Right lobe of liver (tissue), 6 donors: ENCODE data around the gene RNPEPL1. TPM values are rescaled to one million over a fixed set of nuclear protein-coding genes. Genes with fewer than 3 reads are reported as not detected.

ENCODE experiments used
- ATAC-seq, 4 donors: fragments of 200-7000 bp; cut with Tn5 transposase; one replicate each; pipeline ENCODE4 v1.9.1; 2020; ENCODE audit warnings: mild to moderate bottlenecking in 4 of 4, moderate library complexity in 4 of 4
- DNase-seq, 3 donors: peaks; one replicate each; pipeline ENCODE4 v3.0.0-alpha.2; 2020
- H3K27ac ChIP-seq, 3 donors: fragments of 200-600 bp; one replicate each; pipeline ENCODE4 v1.8.0; 2022
- H3K27me3 ChIP-seq, 2 donors: fragments of 200-600 bp; one replicate each; pipeline ENCODE4 v1.8.0; 2022
- H3K36me3 ChIP-seq, 4 donors: fragments of 200-600 bp; sonication (generic) in 1 of 4; one replicate each; pipeline versions ENCODE4 v1.5.1 to v1.8.0; 2017 to 2022; ENCODE audit warnings: control low read depth in 1 of 4
- H3K4me1 ChIP-seq, 4 donors: fragments of 200-600 bp; sonication (generic) in 1 of 4; one replicate each; pipeline versions ENCODE4 v1.5.1 to v1.8.0; 2017 to 2022; ENCODE audit warnings: control low read depth in 1 of 4
- H3K4me3 ChIP-seq, 3 donors: fragments of 200-600 bp; one replicate each; pipeline ENCODE4 v1.8.0; 2022
- H3K9me3 ChIP-seq, 4 donors: fragments of 200-600 bp; sonication (generic) in 1 of 4; one replicate each; pipeline versions ENCODE4 v1.5.1 to v1.8.0; 2017 to 2022; ENCODE audit warnings: control low read depth in 1 of 4
- POLR2A ChIP-seq: fragments of 450-650 bp; IDR thresholded peaks from one replicate; pipeline ENCODE4 v1.6.1; 2017; ENCODE audit warnings: antibody characterized with exemption, mild to moderate bottlenecking
- WGBS: methylation state at CpG from one replicate; pipeline ENCODE4 v1.1.6; 2018; ENCODE audit warnings: low coverage, low lambda C conversion rate; ENCODE audit not compliant: insufficient coverage; ENCODE audit errors: missing lambda C conversion rate; 5-methylcytosine and 5-hydroxymethylcytosine counted together
- intact Hi-C, 2 donors: fragments of 100-400 bp; cut with DNase I; formaldehyde crosslinking; loops; one replicate each; pipeline versions ENCODE4 v1.11.2 to v1.14.1; 2022
- total RNA-seq, 6 experiments: library from RNA; depleted of rRNA in 2 of 6; stranded (reverse); fragments of >200 nt in 2 of 6; fragmentation: NEBNext Ultra II Directional in 3 of 6; extraction: Animal tissue kit (Norgen Biotek cat#: 25700) in 3 of 6; gene quantifications; one replicate each; pipeline versions ENCODE4 v1.1.0 to v1.2.4, GENCODE V29; 2016 to 2023
- TF ChIP-seq, protein P1 (sequence below), 4 donors: fragments of 200-600 bp in 3 of 4; fragments of 450-650 bp in 1 of 4; IDR thresholded peaks; one replicate each; pipeline versions ENCODE4 v1.5.1 to v1.8.0; 2016 to 2022; ENCODE audit warnings: antibody characterized with exemption in 4 of 4, mild to moderate bottlenecking in 2 of 4
- donor health status: DM: no; HTN: yes; CAD: no.
- donor health status: DM: no; HTN: no; CAD: no.
- donor health status: DM: no; HTN: no; CAD: no.
- donor health status: DM: no; HTN: yes; CAD: no.
- donor health status: DM: no; HTN: yes; CAD: no.

RNPEPL1 gene
- total RNA-seq, 6 experiments from 2014 or later: 24.7 to 105 (median 31.0) TPM

DNA sequence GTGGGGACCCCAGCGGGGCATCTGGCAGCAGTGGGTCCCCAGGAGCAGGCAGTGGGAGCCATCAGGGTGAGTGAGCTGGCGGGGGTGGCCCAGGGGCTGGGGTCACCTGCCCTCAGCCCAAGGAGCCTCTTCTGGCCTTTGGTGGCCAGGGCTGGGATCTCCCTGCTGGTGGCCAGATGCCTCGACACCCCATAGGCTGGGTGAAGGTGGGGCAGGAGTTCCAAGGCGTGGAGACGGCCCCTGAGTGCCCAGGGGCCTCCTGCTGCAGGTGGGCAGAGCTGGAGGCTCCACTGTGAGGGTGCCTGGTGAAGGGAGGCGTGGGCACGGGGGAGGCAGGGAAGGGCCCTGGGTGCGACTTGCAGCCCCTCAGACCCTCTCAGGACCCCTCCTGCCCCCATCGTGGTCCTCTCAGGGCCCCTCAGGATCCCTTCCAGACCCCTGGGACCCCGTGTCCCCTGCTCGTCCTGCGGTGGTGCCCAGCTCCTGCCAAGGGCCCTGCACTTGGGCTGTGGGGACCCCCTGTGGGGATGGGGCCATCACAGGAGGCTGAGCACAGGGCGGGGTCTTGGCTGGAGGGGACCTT, 52.0 kb downstream of the RNPEPL1 start:
- Histone ChIP-seq H3K27me3 (no peaks in the 10 kb centered on the region), H3K9me3 (no peaks in the 10 kb centered on the region), H3K27ac (no peak overlapping the region), H3K36me3 (no peaks in the 10 kb centered on the region), H3K4me3 (no peak overlapping the region), H3K4me1 (no peaks in the 10 kb centered on the region)
- intact Hi-C loops: no loop called here
- ATAC-seq: peak in 1 of 4 donors; percentile 5
- TF ChIP-seq, protein P1, sequence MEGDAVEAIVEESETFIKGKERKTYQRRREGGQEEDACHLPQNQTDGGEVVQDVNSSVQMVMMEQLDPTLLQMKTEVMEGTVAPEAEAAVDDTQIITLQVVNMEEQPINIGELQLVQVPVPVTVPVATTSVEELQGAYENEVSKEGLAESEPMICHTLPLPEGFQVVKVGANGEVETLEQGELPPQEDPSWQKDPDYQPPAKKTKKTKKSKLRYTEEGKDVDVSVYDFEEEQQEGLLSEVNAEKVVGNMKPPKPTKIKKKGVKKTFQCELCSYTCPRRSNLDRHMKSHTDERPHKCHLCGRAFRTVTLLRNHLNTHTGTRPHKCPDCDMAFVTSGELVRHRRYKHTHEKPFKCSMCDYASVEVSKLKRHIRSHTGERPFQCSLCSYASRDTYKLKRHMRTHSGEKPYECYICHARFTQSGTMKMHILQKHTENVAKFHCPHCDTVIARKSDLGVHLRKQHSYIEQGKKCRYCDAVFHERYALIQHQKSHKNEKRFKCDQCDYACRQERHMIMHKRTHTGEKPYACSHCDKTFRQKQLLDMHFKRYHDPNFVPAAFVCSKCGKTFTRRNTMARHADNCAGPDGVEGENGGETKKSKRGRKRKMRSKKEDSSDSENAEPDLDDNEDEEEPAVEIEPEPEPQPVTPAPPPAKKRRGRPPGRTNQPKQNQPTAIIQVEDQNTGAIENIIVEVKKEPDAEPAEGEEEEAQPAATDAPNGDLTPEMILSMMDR (IDR thresholded peaks at IDR 0.05): no peak
- no peak for TF ChIP-seq POLR2A
- WGBS: no CpG with 5 or more reads among the region's 13 CpGs
- DNase-seq: peak; percentile 15 to 43 (median 38)

DNA sequence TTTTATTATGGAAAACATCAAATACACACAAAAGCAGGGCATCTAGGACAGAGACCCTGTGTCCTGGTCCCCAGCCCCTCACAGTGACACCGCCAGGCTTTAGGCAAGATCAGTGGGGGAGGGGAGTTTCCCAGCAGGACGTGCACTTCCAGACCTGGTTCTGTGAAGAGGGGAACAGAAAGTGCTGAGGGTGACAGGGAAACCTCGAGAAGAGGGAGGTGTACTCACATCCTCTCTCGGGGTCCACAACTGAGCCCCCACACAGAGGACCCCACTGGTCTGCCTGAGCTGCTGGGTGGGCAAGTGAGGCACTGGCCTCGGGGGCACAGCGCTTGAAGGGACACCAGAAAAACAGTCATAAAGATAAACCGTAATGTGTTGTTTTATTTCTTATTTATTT, 52.6 kb downstream of the RNPEPL1 start:
- no peaks in the 10 kb centered on the region for H3K9me3 ChIP-seq
- TF ChIP-seq, protein P1 (IDR thresholded peaks at IDR 0.05): no peak
- no peak for TF ChIP-seq POLR2A
- H3K36me3 ChIP-seq: no peaks in the 10 kb centered on the region
- H3K4me3 ChIP-seq: no peak overlapping the region
- no peak overlapping the region for H3K27ac ChIP-seq
- 64% methylated on average over 7 of the region's 7 CpGs for WGBS
- DNase-seq (peak in 1 of 3 donors; percentile 21), ATAC-seq (no peak)
- no peaks in the 10 kb centered on the region for H3K27me3 ChIP-seq
- H3K4me1 ChIP-seq: no peaks in the 10 kb centered on the region
- intact Hi-C loops: no loop called here

DNA sequence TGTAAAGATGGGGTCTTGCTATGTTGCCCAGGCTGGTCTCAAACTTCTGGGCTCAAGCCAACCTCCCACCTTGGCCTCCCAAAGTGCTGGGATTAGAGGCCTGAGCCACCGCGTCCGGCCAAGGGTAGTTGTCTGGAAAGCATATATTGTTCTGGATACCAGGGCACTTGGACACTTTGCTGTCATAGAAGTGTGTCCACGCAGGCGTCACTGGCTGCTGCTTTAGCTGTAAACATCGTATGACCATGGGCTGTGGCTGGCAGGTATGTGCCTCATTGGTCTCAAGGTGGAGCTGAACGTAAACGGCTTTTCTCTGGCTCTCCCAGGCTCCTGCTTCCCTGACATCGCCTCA, 53.8 kb downstream of the RNPEPL1 start:
- H3K27ac ChIP-seq: no peak overlapping the region
- 73% methylated on average over 8 of the region's 9 CpGs for WGBS
- no peaks in the 10 kb centered on the region for H3K36me3 ChIP-seq
- no peak for TF ChIP-seq POLR2A
- TF ChIP-seq, protein P1 (IDR thresholded peaks at IDR 0.05): no peak
- H3K9me3 ChIP-seq: no peaks in the 10 kb centered on the region
- no peak overlapping the region for H3K4me3 ChIP-seq
- no peak for ATAC-seq
- DNase-seq: peak in 2 of 3 donors; percentile 22 to 27
- intact Hi-C loops: no loop called here
- H3K27me3 ChIP-seq: no peaks in the 10 kb centered on the region
- H3K4me1 ChIP-seq: no peaks in the 10 kb centered on the region

DNA sequence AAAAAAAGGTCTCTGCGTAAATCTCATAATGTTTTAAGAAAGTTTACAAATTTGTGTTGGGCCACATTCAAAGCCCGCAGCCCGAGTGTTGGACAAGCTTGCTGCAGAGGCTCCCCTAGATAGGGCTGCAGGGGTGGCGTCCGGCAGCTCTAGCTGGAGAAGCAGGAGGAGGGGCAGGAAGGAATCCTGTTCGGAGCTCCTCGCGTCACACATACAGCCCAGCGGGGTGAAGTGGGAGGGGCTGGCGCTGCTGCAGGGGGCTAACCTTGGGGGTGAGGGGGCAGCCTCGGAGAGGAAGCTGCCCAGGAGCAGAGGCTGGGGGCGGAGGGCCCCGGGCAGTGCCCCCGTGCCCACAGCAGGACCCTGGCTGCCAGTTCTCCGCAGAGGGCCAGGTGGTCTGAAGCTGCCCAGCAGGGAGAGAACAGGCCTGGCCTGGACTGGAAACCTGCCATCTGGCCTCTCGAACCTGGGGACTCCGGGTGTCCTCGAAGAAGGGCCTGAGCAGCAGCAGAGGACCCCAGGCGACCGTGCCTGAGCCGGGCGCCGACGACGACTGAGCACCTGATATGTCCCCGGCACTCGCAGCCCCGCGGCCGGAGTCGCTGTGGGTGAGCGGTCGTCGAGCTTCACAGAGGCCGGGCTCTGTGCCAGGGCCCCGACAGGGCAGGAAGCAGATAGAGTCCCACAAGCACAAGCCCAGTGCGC, 54.4 kb downstream of the RNPEPL1 start:
- peak; percentile 47 to 60 (median 54) for DNase-seq
- H3K36me3 ChIP-seq: no peaks in the 10 kb centered on the region
- H3K27ac ChIP-seq: no peak overlapping the region

More for the DNA sequence above, 54.4 kb downstream of the RNPEPL1 start:
- 40% methylated on average over 14 of the region's 37 CpGs for WGBS
- H3K4me3 ChIP-seq: no peak overlapping the region
- intact Hi-C loops: no loop called here
- TF ChIP-seq POLR2A: no peak
- TF ChIP-seq, protein P1 (IDR thresholded peaks at IDR 0.05): no peak
- no peaks in the 10 kb centered on the region for H3K27me3 ChIP-seq
- peak in 2 of 4 donors; percentile 7 to 22 for ATAC-seq
- no peaks in the 10 kb centered on the region for H3K4me1 ChIP-seq
- H3K9me3 ChIP-seq: no peaks in the 10 kb centered on the region
